Endothelial cell (in vitro differentiated cells): Measurements from ENCODE around the gene DYRK1B. TPM values are rescaled to one million over a fixed set of nuclear protein-coding genes. Genes with fewer than 3 reads are reported as not detected.

Source experiments
- DNase-seq: peaks from one replicate; pipeline ENCODE4 v3.0.0; 2021; ENCODE audit warnings: low spot score
- H3K27ac Mint-ChIP-seq: one replicate; pipeline ENCODE4 v1.8.0; 2021; ENCODE audit warnings: mixed read lengths, inconsistent platforms; ENCODE audit not compliant: unreplicated experiment
- H3K27me3 Mint-ChIP-seq: one replicate; pipeline ENCODE4 v1.8.0; 2021; ENCODE audit warnings: mild to moderate bottlenecking, moderate library complexity, mixed read lengths, inconsistent platforms; ENCODE audit not compliant: unreplicated experiment
- H3K36me3 Mint-ChIP-seq: one replicate; pipeline ENCODE4 v1.8.0; 2021; ENCODE audit warnings: mild to moderate bottlenecking, low read depth, mixed read lengths, inconsistent platforms; ENCODE audit not compliant: unreplicated experiment
- H3K4me1 Mint-ChIP-seq: one replicate; pipeline ENCODE4 v1.8.0; 2021; ENCODE audit warnings: mild to moderate bottlenecking, mixed read lengths, inconsistent platforms; ENCODE audit not compliant: unreplicated experiment
- H3K4me3 Mint-ChIP-seq: one replicate; pipeline ENCODE4 v1.8.0; 2021; ENCODE audit warnings: mild to moderate bottlenecking, mixed read lengths, inconsistent platforms; ENCODE audit not compliant: unreplicated experiment
- H3K9me3 Mint-ChIP-seq: one replicate; pipeline ENCODE4 v1.8.0; 2021; ENCODE audit warnings: mixed read lengths, inconsistent platforms; ENCODE audit not compliant: unreplicated experiment
- total RNA-seq: library from RNA; stranded (reverse); fragmentation: NEBNext Ultra II Directional; extraction: Animal tissue kit (Norgen Biotek cat#: 25700); gene quantifications from one replicate; pipeline ENCODE4 v1.2.1, GENCODE V29; 2021; ENCODE audit not compliant: unreplicated experiment
- TF ChIP-seq, protein P1 (sequence below): fragments of 200-600 bp; sonication (generic); IDR thresholded peaks from one replicate; pipeline ENCODE4 v1.5.0; 2021; ENCODE audit warnings: antibody characterized with exemption; ENCODE audit not compliant: unreplicated experiment

Gene DYRK1B
- total RNA-seq, 1 donor from 2014 or later = 29.5 TPM

DNA sequence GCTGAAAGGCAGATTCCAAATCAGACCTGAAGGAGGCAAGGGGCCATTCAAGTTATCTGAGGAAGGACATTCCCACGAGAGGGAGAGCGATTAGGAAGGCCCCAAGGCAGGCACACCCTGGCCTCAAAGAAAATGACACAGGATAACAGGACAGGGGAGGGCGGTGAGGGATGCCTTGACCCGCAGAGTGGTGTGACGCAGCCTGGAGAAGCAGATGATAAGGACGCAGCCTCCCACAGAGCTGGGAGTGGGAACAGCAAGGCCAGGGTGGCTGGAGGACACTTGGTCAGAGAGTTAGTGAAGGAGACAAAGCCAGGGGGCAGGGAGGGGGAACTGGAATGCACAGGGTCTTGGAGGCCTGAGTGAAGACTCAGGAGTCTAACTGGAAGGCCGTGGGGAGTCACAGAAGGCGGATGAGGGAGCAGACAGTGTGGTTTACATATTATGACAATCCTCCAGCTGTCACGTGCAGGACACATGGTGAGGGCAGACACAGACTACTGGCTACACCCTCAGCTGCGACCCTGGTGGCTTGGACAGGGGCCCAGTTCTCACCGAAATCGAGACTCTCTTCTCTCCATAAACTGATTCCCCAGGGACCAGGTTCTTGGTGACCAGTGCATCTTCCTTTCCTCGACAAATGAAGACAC is 5.8 kb upstream of the DYRK1B start:
- DNase-seq = no peak
- TF ChIP-seq, protein P1, sequence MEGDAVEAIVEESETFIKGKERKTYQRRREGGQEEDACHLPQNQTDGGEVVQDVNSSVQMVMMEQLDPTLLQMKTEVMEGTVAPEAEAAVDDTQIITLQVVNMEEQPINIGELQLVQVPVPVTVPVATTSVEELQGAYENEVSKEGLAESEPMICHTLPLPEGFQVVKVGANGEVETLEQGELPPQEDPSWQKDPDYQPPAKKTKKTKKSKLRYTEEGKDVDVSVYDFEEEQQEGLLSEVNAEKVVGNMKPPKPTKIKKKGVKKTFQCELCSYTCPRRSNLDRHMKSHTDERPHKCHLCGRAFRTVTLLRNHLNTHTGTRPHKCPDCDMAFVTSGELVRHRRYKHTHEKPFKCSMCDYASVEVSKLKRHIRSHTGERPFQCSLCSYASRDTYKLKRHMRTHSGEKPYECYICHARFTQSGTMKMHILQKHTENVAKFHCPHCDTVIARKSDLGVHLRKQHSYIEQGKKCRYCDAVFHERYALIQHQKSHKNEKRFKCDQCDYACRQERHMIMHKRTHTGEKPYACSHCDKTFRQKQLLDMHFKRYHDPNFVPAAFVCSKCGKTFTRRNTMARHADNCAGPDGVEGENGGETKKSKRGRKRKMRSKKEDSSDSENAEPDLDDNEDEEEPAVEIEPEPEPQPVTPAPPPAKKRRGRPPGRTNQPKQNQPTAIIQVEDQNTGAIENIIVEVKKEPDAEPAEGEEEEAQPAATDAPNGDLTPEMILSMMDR = no peak
- Mint-ChIP-seq H3K9me3 (no peaks in the 10 kb centered on the region), H3K4me1 (peaks cover 8% of the 10 kb centered on the region), H3K4me3 (peak overlapping the region; percentile 71), H3K36me3 (peaks cover 22% of the 10 kb centered on the region), H3K27ac (peak overlapping the region; percentile 4), H3K27me3 (peaks cover 4% of the 10 kb centered on the region)

DNA sequence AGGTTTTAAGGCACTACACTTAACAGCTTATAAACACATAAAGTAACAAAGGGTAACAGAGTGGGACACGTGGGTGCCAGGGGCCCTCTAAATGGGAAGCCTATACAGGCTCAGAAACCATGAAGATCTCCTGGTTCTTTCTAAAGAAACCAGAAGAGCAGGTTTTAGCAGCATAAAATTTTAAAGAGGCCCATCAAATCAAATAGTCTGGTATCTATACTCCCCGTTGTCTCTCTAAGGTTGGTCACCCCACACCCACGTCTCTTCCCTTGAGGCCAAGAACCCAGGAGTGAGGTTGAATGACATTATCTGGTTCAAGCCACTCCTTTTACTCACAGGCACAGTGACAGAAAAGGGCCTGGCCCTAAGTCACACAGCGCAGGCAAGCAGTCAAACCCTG is 4.6 kb upstream of the DYRK1B start:
- Mint-ChIP-seq H3K27me3 (peaks cover 9% of the 10 kb centered on the region), H3K9me3 (no peaks in the 10 kb centered on the region), H3K4me1 (peaks cover 5% of the 10 kb centered on the region), H3K36me3 (peaks cover 30% of the 10 kb centered on the region), H3K4me3 (no peak overlapping the region), H3K27ac (no peak overlapping the region)
- TF ChIP-seq, protein P1 = no peak
- no peak for DNase-seq

DNA sequence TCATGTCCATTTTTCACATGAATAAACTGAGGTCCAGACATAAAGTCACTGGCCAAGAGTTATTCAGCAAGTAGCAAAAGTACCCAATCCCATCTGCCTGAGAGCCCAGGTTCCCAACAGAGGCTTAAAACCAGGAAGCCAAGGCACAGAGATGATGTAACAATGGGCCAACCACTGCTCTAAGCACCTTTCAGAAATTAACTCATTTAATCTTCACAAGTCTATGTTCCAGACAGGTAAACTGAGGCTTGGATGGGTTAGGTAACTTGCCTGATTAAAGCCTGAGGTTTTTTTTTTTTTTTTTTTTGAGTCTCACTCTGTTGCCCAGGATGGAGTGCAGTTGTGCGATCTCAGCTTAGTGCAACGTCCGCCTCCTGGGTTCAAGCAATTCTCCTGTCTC is 4.0 kb upstream of the DYRK1B start:
- H3K27ac Mint-ChIP-seq = peak overlapping the region; percentile 54
- peaks cover 30% of the 10 kb centered on the region for H3K36me3 Mint-ChIP-seq
- TF ChIP-seq, protein P1 = no peak
- no peak overlapping the region for H3K4me3 Mint-ChIP-seq
- peaks cover 9% of the 10 kb centered on the region for H3K27me3 Mint-ChIP-seq
- H3K4me1 Mint-ChIP-seq = peaks cover 5% of the 10 kb centered on the region
- H3K9me3 Mint-ChIP-seq = no peaks in the 10 kb centered on the region
- no peak for DNase-seq

GRCh38 chr19:39834287-39834841 is 402 bp upstream of the DYRK1B start:
- H3K36me3 Mint-ChIP-seq = peaks cover 51% of the 10 kb centered on the region
- peak overlapping the region; percentile 87 for H3K4me3 Mint-ChIP-seq
- no peak for DNase-seq
- H3K9me3 Mint-ChIP-seq = no peaks in the 10 kb centered on the region
- TF ChIP-seq, protein P1 = no peak
- peaks cover 22% of the 10 kb centered on the region for H3K27me3 Mint-ChIP-seq
- peaks cover 17% of the 10 kb centered on the region for H3K4me1 Mint-ChIP-seq
- peak overlapping the region; percentile 92 for H3K27ac Mint-ChIP-seq

DNA sequence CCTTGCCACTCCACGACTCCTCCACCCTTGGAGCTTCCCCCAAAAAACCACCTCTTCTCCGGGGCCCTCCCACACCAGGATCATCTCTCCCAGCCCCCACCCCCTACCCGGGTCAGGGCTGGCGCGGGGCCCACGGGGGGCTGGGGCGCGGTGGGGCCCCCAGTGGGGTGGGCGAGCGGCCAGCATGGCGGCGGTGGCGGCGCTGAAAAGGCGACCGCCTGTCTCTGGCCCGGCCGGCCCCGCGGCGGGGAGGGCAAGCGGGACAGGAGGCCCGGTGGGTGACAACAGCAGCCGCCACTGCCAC is 850 bp downstream of the DYRK1B start:
- Mint-ChIP-seq H3K27ac (peak overlapping the region; percentile 97), H3K4me3 (peak overlapping the region; percentile 96), H3K36me3 (peaks cover 57% of the 10 kb centered on the region), H3K4me1 (peaks cover 17% of the 10 kb centered on the region), H3K27me3 (peaks cover 19% of the 10 kb centered on the region), H3K9me3 (no peaks in the 10 kb centered on the region)
- TF ChIP-seq, protein P1 = no peak
- DNase-seq = no peak
